BLaER1 treated with 17β-estradiol and CSF1 and Interleukin-3, amounts not matched to agents 10 nM and 100 nM (cell line): Measurements from ENCODE around the gene EPSTI1.

Experiments
- H3K27ac ChIP-seq, 11 experiments: shearing (Covaris generic); formaldehyde crosslinking; 2 replicates each; pipeline ENCODE4 v1.8.1; 2022
- H3K27me3 ChIP-seq, 11 experiments: shearing (Covaris generic); formaldehyde crosslinking; 2 replicates each; pipeline ENCODE4 v1.8.1; 2022
- H3K36me3 ChIP-seq, 11 experiments: shearing (Covaris generic); formaldehyde crosslinking; 2 replicates each; pipeline ENCODE4 v1.8.1; 2022
- H3K4me1 ChIP-seq, 10 experiments: shearing (Covaris generic); formaldehyde crosslinking; 2 replicates each; pipeline ENCODE4 v1.8.1; 2022
- H3K4me2 ChIP-seq, 11 experiments: shearing (Covaris generic); formaldehyde crosslinking; 2 replicates each; pipeline ENCODE4 v1.8.1; 2022
- H3K4me3 ChIP-seq, 10 experiments: shearing (Covaris generic); formaldehyde crosslinking; 2 replicates each; pipeline ENCODE4 v1.8.1; 2022
- H3K9ac ChIP-seq, 11 experiments: shearing (Covaris generic); formaldehyde crosslinking; 2 replicates each; pipeline ENCODE4 v1.8.1; 2022
- H3K9me3 ChIP-seq, 11 experiments: shearing (Covaris generic); formaldehyde crosslinking; replicated peaks in 1 of 11; 2 replicates each; pipeline ENCODE4 v1.8.1; 2022
- H4K20me1 ChIP-seq, 11 experiments: shearing (Covaris generic); formaldehyde crosslinking; 2 replicates each; pipeline ENCODE4 v1.8.1; 2022
- Cebpa-rat ChIP-seq, 11 experiments: shearing (Covaris generic); IDR thresholded peaks; 2 replicates each; pipeline ENCODE4 v1.8.1; 2022

The EPSTI1 gene

DNA sequence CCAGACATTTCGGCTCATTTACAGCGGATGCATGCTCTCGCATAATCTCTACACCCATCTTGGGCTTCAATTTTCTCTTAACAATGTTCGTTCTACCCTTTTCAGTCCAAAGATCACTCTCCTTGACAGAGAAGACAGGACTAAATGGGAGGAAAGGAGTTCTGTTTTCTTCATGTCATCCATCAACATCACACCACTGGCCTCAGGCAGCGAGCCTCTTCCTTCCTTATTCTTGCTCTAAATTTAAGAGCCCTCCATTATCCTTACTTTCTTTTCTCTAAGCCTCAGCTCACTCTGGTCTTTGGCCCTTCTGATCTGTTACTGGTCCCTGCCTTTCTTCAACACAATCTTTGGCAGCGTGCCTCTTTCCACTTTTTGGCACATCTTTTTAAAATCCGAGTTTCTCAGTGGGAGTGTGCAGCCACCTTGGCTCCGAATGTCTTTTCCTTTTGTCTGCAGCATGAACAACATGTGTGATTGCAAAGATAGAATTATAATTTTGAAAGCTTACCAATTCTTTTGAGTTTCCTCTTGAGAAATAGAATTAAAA, 111.9 kb downstream of the EPSTI1 start:
- Histone ChIP-seq H3K27ac (no peak overlapping the region), H3K4me3 (no peak overlapping the region), H3K9ac (no peak overlapping the region), H3K9me3 (no peaks in the 10 kb centered on the region), H3K4me2 (peak overlapping the region in 5 of 11 experiments; percentile 10 to 60 (median 43); a peak in 11 of 22 replicates), H3K27me3 (no peaks in the 10 kb centered on the region), H3K4me1 (peaks cover 0 to 72% (median 7%) of the 10 kb centered on the region in 10 experiments; a peak in 12 of 20 replicates), H4K20me1 (no peaks in the 10 kb centered on the region), H3K36me3 (no peaks in the 10 kb centered on the region; a peak in 1 of 22 replicates)
- TF ChIP-seq Cebpa-rat (IDR thresholded peaks at IDR 0.05), result no peak

DNA sequence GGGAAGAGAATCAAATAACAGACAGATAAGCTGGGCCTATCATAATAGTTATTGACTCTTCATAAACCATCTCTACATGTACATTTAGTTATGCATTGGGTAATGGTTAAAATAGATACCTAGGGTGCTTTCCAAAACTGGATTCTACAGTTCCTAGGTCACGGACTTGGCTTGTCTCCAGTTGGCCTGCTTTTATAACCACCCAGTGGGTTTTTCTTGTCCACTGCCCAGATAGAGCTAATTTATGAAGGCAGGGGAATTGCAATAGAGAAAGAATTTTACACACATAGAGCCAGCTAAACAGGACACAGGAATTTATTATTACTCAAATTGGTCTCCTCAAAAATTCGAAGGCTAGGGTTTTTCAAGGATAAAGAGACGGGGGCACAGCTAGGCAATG, 113.3 kb downstream of the EPSTI1 start:
- peaks cover 0 to 66% (median 7%) of the 10 kb centered on the region in 10 experiments; a peak in 12 of 20 replicates for H3K4me1 ChIP-seq
- H3K4me3 ChIP-seq, result no peak overlapping the region
- H3K4me2 ChIP-seq, result no peak overlapping the region
- TF ChIP-seq Cebpa-rat (IDR thresholded peaks at IDR 0.05), result no peak
- H3K27me3 ChIP-seq, result no peaks in the 10 kb centered on the region
- H3K27ac ChIP-seq, result no peak overlapping the region
- no peaks in the 10 kb centered on the region for H4K20me1 ChIP-seq
- no peak overlapping the region for H3K9ac ChIP-seq
- no peaks in the 10 kb centered on the region for H3K36me3 ChIP-seq
- H3K9me3 ChIP-seq, result no peaks in the 10 kb centered on the region

DNA sequence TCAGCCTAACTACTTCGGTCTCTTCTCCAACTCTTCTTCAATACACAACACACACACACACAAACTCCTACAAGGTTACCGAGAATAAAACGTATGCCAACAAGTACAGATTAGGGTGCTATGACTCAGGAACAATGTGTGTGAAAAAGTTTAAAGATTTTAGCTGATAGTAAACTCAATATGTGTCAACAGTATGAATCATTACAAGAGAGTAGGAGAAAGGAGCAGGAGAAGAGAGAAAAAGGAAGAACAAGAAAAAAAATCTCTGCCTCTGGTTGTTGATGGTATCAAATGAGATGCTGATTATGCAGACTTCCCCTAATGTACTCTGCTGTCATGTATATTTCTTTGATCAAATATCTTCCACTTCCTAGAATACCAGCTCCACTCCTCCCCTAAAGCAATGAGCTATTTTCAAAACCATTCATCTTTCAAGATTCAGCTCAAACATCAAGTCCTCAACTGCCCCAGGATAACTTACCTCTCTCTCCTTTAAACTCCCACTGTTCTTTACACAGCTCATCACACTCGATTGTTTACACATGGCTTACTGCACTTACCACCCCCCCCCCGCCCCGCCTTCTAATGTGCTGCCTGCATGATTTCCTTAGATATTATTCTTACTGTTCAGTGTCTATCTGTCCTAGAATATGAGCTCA, 115.0 kb downstream of the EPSTI1 start:
- no peaks in the 10 kb centered on the region for H3K9me3 ChIP-seq
- TF ChIP-seq Cebpa-rat (IDR thresholded peaks at IDR 0.05), result no peak
- no peaks in the 10 kb centered on the region for H4K20me1 ChIP-seq
- H3K4me3 ChIP-seq, result no peak overlapping the region
- H3K36me3 ChIP-seq, result no peaks in the 10 kb centered on the region
- peaks cover 0 to 52% (median 2%) of the 10 kb centered on the region in 10 experiments; a peak in 10 of 20 replicates for H3K4me1 ChIP-seq
- H3K9ac ChIP-seq, result peak overlapping the region in 2 of 11 experiments; percentile 42 to 50; a peak in 3 of 22 replicates
- H3K27me3 ChIP-seq, result no peaks in the 10 kb centered on the region
- H3K27ac ChIP-seq, result peak overlapping the region in 3 of 11 experiments; percentile 63 to 77 (median 76); a peak in 6 of 22 replicates
- peak overlapping the region in 3 of 11 experiments; percentile 50 to 73 (median 66); a peak in 6 of 22 replicates for H3K4me2 ChIP-seq

DNA sequence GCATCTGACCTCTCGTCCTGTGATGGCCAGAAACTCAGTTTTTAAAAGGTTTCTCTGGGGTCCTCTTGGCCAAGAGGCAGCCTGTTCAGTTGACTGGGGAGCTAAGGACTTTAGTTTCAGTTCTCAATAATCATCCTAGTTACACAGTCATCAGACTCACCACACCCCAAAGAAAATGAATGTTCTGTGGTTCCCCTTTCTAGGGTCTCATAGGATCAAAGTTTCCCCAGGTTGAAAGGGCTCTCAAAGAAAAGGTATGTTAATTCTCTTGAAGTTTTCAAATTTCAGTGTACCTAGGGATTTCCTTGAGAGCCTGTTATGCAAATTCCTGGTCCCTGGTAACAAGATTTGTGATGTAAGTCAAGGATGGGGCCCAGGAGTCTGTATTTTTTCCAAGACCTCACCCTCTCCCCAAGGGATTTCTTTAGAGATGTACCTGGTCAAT, 115.7 kb downstream of the EPSTI1 start:
- H3K9ac ChIP-seq, result peak overlapping the region in 2 of 11 experiments; percentile 42 to 50; a peak in 4 of 22 replicates
- no peak overlapping the region for H3K4me3 ChIP-seq
- no peak for TF ChIP-seq Cebpa-rat (IDR thresholded peaks at IDR 0.05)
- H4K20me1 ChIP-seq, result no peaks in the 10 kb centered on the region
- peaks cover 0 to 52% (median 2%) of the 10 kb centered on the region in 10 experiments; a peak in 10 of 20 replicates for H3K4me1 ChIP-seq
- H3K36me3 ChIP-seq, result no peaks in the 10 kb centered on the region
- H3K27me3 ChIP-seq, result no peaks in the 10 kb centered on the region
- H3K4me2 ChIP-seq, result peak overlapping the region in 5 of 11 experiments; percentile 8 to 73 (median 51); a peak in 8 of 22 replicates
- peak overlapping the region in 4 of 11 experiments; percentile 19 to 77 (median 70); a peak in 7 of 22 replicates for H3K27ac ChIP-seq
- H3K9me3 ChIP-seq, result no peaks in the 10 kb centered on the region

DNA sequence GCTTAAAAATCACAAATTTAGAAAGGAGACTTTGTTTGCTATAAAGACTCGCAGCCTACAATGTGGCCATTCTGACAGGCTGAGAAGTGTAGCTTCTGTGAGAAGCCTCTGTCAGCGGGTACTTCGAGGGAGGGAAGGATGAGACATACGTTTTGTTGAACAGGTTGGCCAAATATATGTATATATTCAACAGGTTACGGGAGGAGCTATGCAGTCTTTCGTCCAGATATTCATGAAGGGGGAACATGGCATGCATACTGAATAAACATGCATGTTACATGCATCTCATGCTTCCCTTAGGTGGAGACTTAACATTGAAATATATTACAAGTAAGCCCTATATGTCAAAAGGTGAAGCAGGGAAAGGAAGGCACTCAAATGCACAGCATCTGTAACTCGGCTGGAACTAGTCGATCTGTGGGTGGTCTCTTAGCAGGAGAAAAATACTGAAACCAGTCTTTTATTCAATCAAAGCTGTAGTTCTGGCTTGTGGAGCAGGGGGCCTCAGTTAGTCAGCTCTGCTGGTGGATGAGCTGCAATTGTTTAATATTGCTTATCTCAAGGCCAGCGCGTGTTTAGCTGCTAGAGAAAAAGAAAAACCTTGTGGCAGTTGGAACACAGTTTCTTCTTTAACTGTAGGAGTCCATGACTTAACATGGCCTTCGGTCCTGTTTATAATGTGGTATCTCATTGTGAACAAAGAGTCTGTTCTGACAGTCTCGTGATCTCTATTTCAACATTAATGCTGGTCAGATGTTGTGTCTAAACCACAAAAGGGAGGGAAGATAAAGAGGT, 116.4 kb downstream of the EPSTI1 start:
- H3K4me3 ChIP-seq, result no peak overlapping the region
- H4K20me1 ChIP-seq, result no peaks in the 10 kb centered on the region
- peak overlapping the region in 5 of 11 experiments; percentile 8 to 73 (median 51); a peak in 8 of 22 replicates for H3K4me2 ChIP-seq
- H3K27ac ChIP-seq, result peak overlapping the region in 4 of 11 experiments; percentile 19 to 77 (median 70); a peak in 7 of 22 replicates
- peak overlapping the region in 1 of 11 experiments; percentile 42; a peak in 2 of 22 replicates for H3K9ac ChIP-seq
- H3K27me3 ChIP-seq, result no peaks in the 10 kb centered on the region
- H3K36me3 ChIP-seq, result no peaks in the 10 kb centered on the region
- H3K4me1 ChIP-seq, result peaks cover 0 to 51% (median 2%) of the 10 kb centered on the region in 10 experiments; a peak in 10 of 20 replicates
- no peak for TF ChIP-seq Cebpa-rat (IDR thresholded peaks at IDR 0.05)
- H3K9me3 ChIP-seq, result no peaks in the 10 kb centered on the region

DNA sequence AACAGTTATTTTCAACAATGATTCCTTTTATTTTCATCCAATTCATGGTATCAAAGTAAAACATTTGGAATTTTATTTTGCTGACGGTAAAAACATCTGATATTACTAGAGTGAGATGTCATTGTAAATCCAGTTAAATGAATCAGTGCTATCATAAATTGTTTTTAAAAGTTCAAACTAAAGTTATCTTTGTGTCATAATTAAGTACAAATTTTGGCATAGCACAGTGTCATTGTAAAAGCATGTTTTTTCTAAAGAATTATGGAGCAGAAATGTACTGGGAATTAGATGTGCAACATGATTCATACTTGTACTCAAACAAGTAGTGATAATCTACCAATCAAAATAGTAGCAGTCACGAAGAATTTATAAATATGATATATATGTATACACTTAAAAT, 117.8 kb downstream of the EPSTI1 start:
- Histone ChIP-seq H3K4me2 (no peak overlapping the region), H4K20me1 (no peaks in the 10 kb centered on the region), H3K9me3 (no peaks in the 10 kb centered on the region), H3K27ac (no peak overlapping the region), H3K36me3 (no peaks in the 10 kb centered on the region), H3K4me1 (peaks cover 0 to 38% (median 2%) of the 10 kb centered on the region in 10 experiments; a peak in 9 of 20 replicates), H3K9ac (no peak overlapping the region), H3K4me3 (no peak overlapping the region), H3K27me3 (no peaks in the 10 kb centered on the region)
- TF ChIP-seq Cebpa-rat (IDR thresholded peaks at IDR 0.05), result no peak

DNA sequence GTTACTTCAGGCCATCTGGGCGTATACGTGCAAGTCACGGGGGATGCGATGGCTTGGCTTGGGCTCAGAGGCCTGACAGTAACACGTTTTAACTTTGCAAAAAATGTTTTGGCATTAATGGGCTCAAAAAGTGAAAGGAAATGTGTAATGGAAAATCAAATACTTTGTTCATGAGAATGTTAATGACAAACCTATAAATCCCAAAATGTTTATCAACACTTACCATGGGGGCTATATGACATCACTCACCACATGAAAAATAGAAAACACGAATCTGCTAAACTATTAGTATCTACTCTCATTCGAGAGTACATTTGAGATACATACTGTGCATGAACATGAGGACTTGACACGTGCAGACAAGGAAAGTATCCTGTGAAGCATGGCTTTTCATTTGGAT, 119.0 kb downstream of the EPSTI1 start:
- no peak overlapping the region for H3K4me2 ChIP-seq
- H3K4me1 ChIP-seq, result peaks cover 0 to 28% (median 2%) of the 10 kb centered on the region in 10 experiments; a peak in 9 of 20 replicates
- no peak overlapping the region for H3K4me3 ChIP-seq
- no peaks in the 10 kb centered on the region for H3K36me3 ChIP-seq
- H3K27ac ChIP-seq, result no peak overlapping the region
- no peaks in the 10 kb centered on the region for H4K20me1 ChIP-seq
- no peaks in the 10 kb centered on the region for H3K9me3 ChIP-seq
- no peaks in the 10 kb centered on the region for H3K27me3 ChIP-seq
- H3K9ac ChIP-seq, result no peak overlapping the region
- no peak for TF ChIP-seq Cebpa-rat (IDR thresholded peaks at IDR 0.05)

DNA sequence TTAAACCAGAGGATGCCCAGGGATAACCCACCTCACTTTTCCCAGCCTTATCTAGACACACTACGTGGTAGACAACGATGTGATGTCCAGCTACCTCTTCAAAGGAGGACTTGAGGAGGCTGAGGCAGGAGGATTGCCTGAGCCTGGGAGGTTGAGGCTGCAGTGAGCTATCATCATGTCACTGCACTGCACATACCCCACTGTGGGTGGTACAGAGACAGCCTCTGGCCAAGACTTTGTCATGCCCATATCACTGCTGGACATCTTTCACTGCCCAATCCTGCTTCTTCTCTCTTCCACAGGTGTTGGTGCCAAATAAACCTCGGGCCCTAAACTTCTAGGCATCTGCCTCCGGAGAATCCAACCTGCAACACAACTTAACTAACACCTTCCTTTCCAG, 124.8 kb downstream of the EPSTI1 start:
- no peak for TF ChIP-seq Cebpa-rat (IDR thresholded peaks at IDR 0.05)
- Histone ChIP-seq H3K4me3 (no peak overlapping the region), H3K27me3 (no peaks in the 10 kb centered on the region), H3K4me2 (no peak overlapping the region), H4K20me1 (no peaks in the 10 kb centered on the region), H3K4me1 (no peaks in the 10 kb centered on the region), H3K9ac (no peak overlapping the region), H3K9me3 (no peaks in the 10 kb centered on the region), H3K36me3 (no peaks in the 10 kb centered on the region), H3K27ac (no peak overlapping the region)

DNA sequence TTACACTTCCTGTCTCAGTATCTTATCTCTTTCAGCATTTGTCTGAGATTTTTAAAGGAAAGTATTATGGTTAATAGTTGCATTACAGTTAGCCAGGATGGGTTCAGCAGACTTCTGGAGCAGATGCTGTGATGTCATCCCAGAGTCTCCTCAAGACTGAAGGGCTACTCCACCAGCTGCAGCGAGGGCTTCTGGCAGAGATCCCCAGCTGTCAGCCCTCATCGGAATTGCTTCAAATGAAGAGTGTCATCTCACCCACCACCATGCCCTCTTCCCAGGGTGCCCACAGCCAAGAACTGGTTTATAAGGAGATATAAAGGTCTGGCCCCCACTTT, 126.3 kb downstream of the EPSTI1 start:
- Histone ChIP-seq H3K27ac (no peak overlapping the region), H3K4me3 (no peak overlapping the region), H3K27me3 (no peaks in the 10 kb centered on the region), H4K20me1 (no peaks in the 10 kb centered on the region), H3K4me1 (no peaks in the 10 kb centered on the region), H3K9ac (no peak overlapping the region), H3K36me3 (no peaks in the 10 kb centered on the region), H3K4me2 (no peak overlapping the region), H3K9me3 (no peaks in the 10 kb centered on the region)
- TF ChIP-seq Cebpa-rat (IDR thresholded peaks at IDR 0.05), result no peak
